ENCODE measurements around the gene ATP2C2.
"Not testable (repeated sequence)": the region's sequence is repeated elsewhere in the genome, so short reads cannot be mapped to it uniquely, and the experiment has no call there.

Gene ATP2C2

GRCh38 chr16:84340325-84341040 is 27.9 kb upstream of the ATP2C2 start:
- no peak for DNase-seq (ENCODE audit: low spot score)
- no peak for TF ChIP-seq CTCF (IDR thresholded peaks at IDR 0.05; ENCODE audit: extremely low read depth, missing control alignments)

GRCh38 chr16:84341528-84342295 is 26.6 kb upstream of the ATP2C2 start:
- DNase-seq (ENCODE audit: low spot score) = no peak
- no peak for TF ChIP-seq CTCF (IDR thresholded peaks at IDR 0.05; ENCODE audit: extremely low read depth, missing control alignments)

GRCh38 chr16:84343800-84344199 is 24.5 kb upstream of the ATP2C2 start:
- not testable (repeated sequence) for DNase-seq (ENCODE audit: low spot score)

GRCh38 chr16:84344781-84345180 is 23.6 kb upstream of the ATP2C2 start:
- no peak for TF ChIP-seq CTCF (IDR thresholded peaks at IDR 0.05; ENCODE audit: extremely low read depth, missing control alignments)
- no peak for DNase-seq (ENCODE audit: low spot score)

GRCh38 chr16:84347161-84347560 is 21.2 kb upstream of the ATP2C2 start:
- TF ChIP-seq CTCF (IDR thresholded peaks at IDR 0.05; ENCODE audit: extremely low read depth, missing control alignments) = no peak

GRCh38 chr16:84348386-84348888 is 19.9 kb upstream of the ATP2C2 start:
- TF ChIP-seq CTCF (IDR thresholded peaks at IDR 0.05; ENCODE audit: extremely low read depth, missing control alignments) = no peak
- no peak for DNase-seq (ENCODE audit: low spot score)

More at GRCh38 chr16:84347161-84347560, 21.2 kb upstream of the ATP2C2 start:
- no peak for DNase-seq (ENCODE audit: low spot score)

GRCh38 chr16:84349862-84350684 is 18.3 kb upstream of the ATP2C2 start:
- TF ChIP-seq CTCF (IDR thresholded peaks at IDR 0.05; ENCODE audit: extremely low read depth, missing control alignments) = no peak
- DNase-seq (ENCODE audit: low spot score) = no peak

Measured in GM20000 (cell line).